Glutamatergic neuron (in vitro differentiated cells): Measurements from ENCODE around the gene DISC1. TPM values are rescaled to one million over a fixed set of nuclear protein-coding genes. Genes with fewer than 3 reads are reported as not detected.

ENCODE experiments used
- DNase-seq: peaks from one replicate; pipeline ENCODE4 v3.0.0; 2022
- H3K27ac Mint-ChIP-seq: one replicate; pipeline ENCODE4 v1.8.0; 2020; ENCODE audit warnings: mild to moderate bottlenecking, mixed read lengths, inconsistent platforms; ENCODE audit not compliant: unreplicated experiment
- H3K27me3 Mint-ChIP-seq: one replicate; pipeline ENCODE4 v1.8.0; 2020; ENCODE audit warnings: mild to moderate bottlenecking, moderate library complexity, mixed read lengths, inconsistent platforms; ENCODE audit not compliant: unreplicated experiment
- H3K36me3 Mint-ChIP-seq: one replicate; pipeline ENCODE4 v1.8.0; 2020; ENCODE audit warnings: mild to moderate bottlenecking, mixed read lengths, inconsistent platforms; ENCODE audit not compliant: unreplicated experiment
- H3K4me1 Mint-ChIP-seq: one replicate; pipeline ENCODE4 v1.8.0; 2020; ENCODE audit warnings: mild to moderate bottlenecking, low read depth, mixed read lengths, inconsistent platforms; ENCODE audit not compliant: unreplicated experiment
- H3K4me3 Mint-ChIP-seq: one replicate; pipeline ENCODE4 v1.8.0; 2020; ENCODE audit warnings: mild to moderate bottlenecking, mixed read lengths, inconsistent platforms; ENCODE audit not compliant: unreplicated experiment
- H3K9me3 Mint-ChIP-seq: one replicate; pipeline ENCODE4 v1.8.0; 2020; ENCODE audit warnings: mild to moderate bottlenecking, moderate library complexity, mixed read lengths, inconsistent platforms; ENCODE audit not compliant: unreplicated experiment
- CTCF ChIP-seq: fragments of 200-600 bp; sonication (generic); IDR thresholded peaks from one replicate; pipeline ENCODE4 v1.5.0; 2021; ENCODE audit not compliant: partially characterized antibody, unreplicated experiment
- total RNA-seq: library from RNA; stranded (reverse); fragmentation: NEBNext Ultra II Directional; extraction: Animal tissue kit (Norgen Biotek cat#: 25700); gene quantifications from one replicate; pipeline ENCODE4 v1.2.1, GENCODE V29; 2021; ENCODE audit not compliant: unreplicated experiment

Gene DISC1
- total RNA-seq, 1 donor from 2014 or later = 9.1 TPM

GRCh38 chr1:231715816-231716722, 89.5 kb downstream of the DISC1 start:
- Mint-ChIP-seq H3K27ac (no peak overlapping the region), H3K4me3 (no peak overlapping the region)

GRCh38 chr1:231716879-231717278, 90.3 kb downstream of the DISC1 start:
- Mint-ChIP-seq H3K36me3 (no peaks in the 10 kb centered on the region), H3K27me3 (peaks cover 2% of the 10 kb centered on the region), H3K4me1 (no peaks in the 10 kb centered on the region), H3K9me3 (peaks cover 2% of the 10 kb centered on the region), H3K27ac (no peak overlapping the region), H3K4me3 (no peak overlapping the region)
- TF ChIP-seq CTCF = no peak
- DNase-seq = no peak

More at GRCh38 chr1:231715816-231716722, 89.5 kb downstream of the DISC1 start:
- Mint-ChIP-seq H3K4me1 (no peaks in the 10 kb centered on the region), H3K27me3 (peaks cover 2% of the 10 kb centered on the region), H3K36me3 (no peaks in the 10 kb centered on the region), H3K9me3 (peaks cover 4% of the 10 kb centered on the region)
- no peak for TF ChIP-seq CTCF
- DNase-seq = no peak

GRCh38 chr1:231719485-231720183, 93.0 kb downstream of the DISC1 start:
- H3K27ac Mint-ChIP-seq = no peak overlapping the region
- peaks cover 4% of the 10 kb centered on the region for H3K27me3 Mint-ChIP-seq
- DNase-seq = no peak
- H3K4me3 Mint-ChIP-seq = no peak overlapping the region
- peaks cover 3% of the 10 kb centered on the region for H3K4me1 Mint-ChIP-seq
- TF ChIP-seq CTCF = no peak
- H3K9me3 Mint-ChIP-seq = peaks cover 1% of the 10 kb centered on the region
- H3K36me3 Mint-ChIP-seq = no peaks in the 10 kb centered on the region

DNA sequence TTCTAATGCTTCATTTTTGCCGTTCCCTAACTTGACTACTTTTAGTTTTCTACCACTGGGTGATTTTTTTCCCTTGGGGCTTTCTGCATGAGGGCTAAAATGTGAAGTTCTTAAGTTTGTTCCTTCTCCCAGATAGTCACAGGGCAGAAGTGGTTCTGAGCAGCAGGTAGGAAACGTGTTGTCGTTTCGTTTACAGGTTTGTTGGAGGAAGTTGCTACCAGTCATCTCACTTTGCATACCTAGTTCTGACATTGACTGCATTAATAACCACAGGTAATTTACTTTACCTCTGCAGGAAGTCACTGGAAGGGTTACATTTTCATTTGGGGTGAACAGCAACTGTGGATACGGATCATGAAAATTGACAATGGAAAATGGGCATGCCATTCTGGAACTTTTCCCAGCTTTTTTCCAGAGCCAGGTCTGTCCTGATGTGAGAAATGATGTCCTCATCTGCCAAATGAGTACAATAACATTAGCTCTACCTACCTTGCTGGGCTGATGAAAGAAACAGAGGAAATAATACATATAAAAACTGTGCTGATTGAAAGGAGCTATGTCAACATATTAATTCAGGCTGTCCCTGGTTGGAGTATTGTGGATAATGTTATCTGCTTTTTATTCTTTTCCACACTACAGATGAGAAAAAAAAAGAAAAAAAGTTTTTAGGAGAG, 94.2 kb downstream of the DISC1 start:
- no peaks in the 10 kb centered on the region for H3K36me3 Mint-ChIP-seq
- no peak overlapping the region for H3K27ac Mint-ChIP-seq
- DNase-seq = no peak
- H3K4me3 Mint-ChIP-seq = no peak overlapping the region
- peaks cover 14% of the 10 kb centered on the region for H3K4me1 Mint-ChIP-seq
- TF ChIP-seq CTCF = no peak
- peaks cover 6% of the 10 kb centered on the region for H3K27me3 Mint-ChIP-seq
- H3K9me3 Mint-ChIP-seq = peaks cover 1% of the 10 kb centered on the region
